Cardiac atrium fibroblast (primary cell): ENCODE measurements around the gene MLC1. TPM values are rescaled to one million over a fixed set of nuclear protein-coding genes. Genes with fewer than 3 reads are reported as not detected.

Experiments
- total RNA-seq: library from RNA; depleted of rRNA; stranded (reverse); fragments of >200 nt; gene quantifications from 2 replicates; pipeline ENCODE4 v1.2.3, GENCODE V29; 2015

MLC1 gene
- 1.1 and 1.6 TPM in 2 replicates for total RNA-seq

GRCh38 chr22:50085211-50085972 lies at the start of gene MLC1:
MLC1 (minus strand) TSS chr22:50085426; CDS start chr22:50084902, 524 bp downstream.

GRCh38 chr22:50089682-50090411 lies 4.6 kb upstream of the MLC1 start, which contains the start of gene MOV10L1:
MOV10L1 (plus strand) TSS chr22:50090006; CDS start chr22:50090089, 83 bp downstream.

GRCh38 chr22:50058061-50058905 lies 26.9 kb downstream of the MLC1 start, which contains the start of gene TTLL8:
TTLL8 (minus strand) TSS chr22:50058298.

GRCh38 chr22:50012211-50013181 lies 72.7 kb downstream of the MLC1 start, which contains the start of gene IL17REL:
IL17REL (minus strand) TSS chr22:50012765; CDS start chr22:50012646, 119 bp downstream.

Other genes with a start within 250 kb of the MLC1 start
- 8.7 and 9.9 TPM in 2 replicates for gene ZBED4, start 231.6 kb downstream of the MLC1 start, total RNA-seq
- gene ALG12, start 167.0 kb downstream of the MLC1 start, total RNA-seq: 10.8 and 32.2 TPM in 2 replicates
- 69.7 and 107 TPM in 2 replicates for gene CRELD2, start 166.8 kb downstream of the MLC1 start, total RNA-seq
- gene PIM3, start 124.7 kb downstream of the MLC1 start, total RNA-seq: 26.4 and 41.3 TPM in 2 replicates
- not detected in 2 replicates for gene IL17REL, start 72.7 kb downstream of the MLC1 start, total RNA-seq
- gene TTLL8, start 27.1 kb downstream of the MLC1 start, total RNA-seq: not detected in 2 replicates
- gene MOV10L1, start 4.6 kb upstream of the MLC1 start, total RNA-seq: 2.1 and 3.6 TPM in 2 replicates
- gene PANX2, start 85.3 kb upstream of the MLC1 start, total RNA-seq: 0.65 and 1.1 TPM in 2 replicates
- 23.5 and 27.1 TPM in 2 replicates for gene TRABD, start 100.5 kb upstream of the MLC1 start, total RNA-seq
- 18.3 and 19.5 TPM in 2 replicates for gene SELENOO, start 115.6 kb upstream of the MLC1 start, total RNA-seq
- gene TUBGCP6, start 159.6 kb upstream of the MLC1 start, total RNA-seq: 25.6 and 27.3 TPM in 2 replicates
- gene HDAC10, start 165.8 kb upstream of the MLC1 start, total RNA-seq: 19.0 and 19.1 TPM in 2 replicates
- gene MAPK12, start 176.3 kb upstream of the MLC1 start, total RNA-seq: 37.4 and 43.9 TPM in 2 replicates
- gene MAPK11, start 185.0 kb upstream of the MLC1 start, total RNA-seq: 12.6 and 14.4 TPM in 2 replicates
- 84.8 and 155 TPM in 2 replicates for gene PLXNB2, start 222.2 kb upstream of the MLC1 start, total RNA-seq
- gene DENND6B, start 241.6 kb upstream of the MLC1 start, total RNA-seq: 0.81 and 4.5 TPM in 2 replicates